GM11168 (cell line): ENCODE data around the gene PITPNC1.

Source experiments
- in situ Hi-C: fragments of 300-500 bp; cut with MboI; formaldehyde crosslinking; loops from one replicate; pipeline ENCODE4 v1.12.0; 2022; ENCODE audit warnings: low sequenced_read_pairs; ENCODE audit not compliant: unreplicated experiment

PITPNC1 gene

GRCh38 chr17:67525239-67526135 lies 148.4 kb downstream of the PITPNC1 start:
- in situ Hi-C loops: no loop called here

- in situ Hi-C loops: no loop called here
Measured at GRCh38 chr17:67526700-67527099, 149.6 kb downstream of the PITPNC1 start.

- in situ Hi-C loops: no loop called here
Measured at GRCh38 chr17:67528751-67529436, 151.8 kb downstream of the PITPNC1 start.

DNA sequence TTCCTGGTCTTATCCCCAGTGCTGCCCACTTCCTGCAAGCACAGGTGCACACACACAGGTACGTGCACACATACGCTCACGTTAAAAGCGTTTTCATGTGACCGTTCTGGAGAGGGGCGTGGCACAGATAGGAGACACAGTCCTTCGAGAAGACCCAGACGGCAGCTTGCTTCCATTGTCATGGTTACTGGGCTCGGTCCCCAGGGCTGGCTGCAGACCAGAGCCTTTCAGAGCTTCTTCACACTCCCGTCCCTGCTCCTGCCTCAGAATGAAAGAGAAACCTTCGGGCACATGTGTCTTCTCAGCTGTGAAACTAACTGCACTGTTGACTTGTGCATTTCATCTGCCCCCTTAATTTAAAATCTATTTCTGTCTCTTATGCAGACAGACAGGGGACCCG lies 154.2 kb downstream of the PITPNC1 start:
- in situ Hi-C loops: no loop called here

- in situ Hi-C loops: no loop called here
Measured at GRCh38 chr17:67532326-67532871, 155.3 kb downstream of the PITPNC1 start.

DNA sequence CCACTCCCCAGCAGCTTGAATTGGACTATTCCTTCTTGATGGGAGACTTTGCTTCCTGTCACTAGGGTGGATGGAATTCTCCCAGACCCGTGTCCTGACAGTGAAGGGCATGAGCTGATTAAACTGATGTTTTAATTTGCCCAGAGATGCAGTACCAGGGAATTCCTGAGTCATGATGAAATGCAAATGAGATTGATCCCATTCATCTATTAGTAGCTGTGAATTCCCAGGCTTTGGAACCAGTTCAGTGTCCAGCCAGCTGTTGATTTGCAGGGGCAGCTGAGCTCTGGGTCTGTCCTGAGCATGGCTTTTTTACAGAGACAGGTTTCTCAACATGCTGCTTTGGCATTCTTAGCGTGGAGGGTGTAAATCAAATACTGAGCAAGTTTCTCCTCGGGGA lies 157.9 kb downstream of the PITPNC1 start:
- in situ Hi-C loops: no loop called here

DNA sequence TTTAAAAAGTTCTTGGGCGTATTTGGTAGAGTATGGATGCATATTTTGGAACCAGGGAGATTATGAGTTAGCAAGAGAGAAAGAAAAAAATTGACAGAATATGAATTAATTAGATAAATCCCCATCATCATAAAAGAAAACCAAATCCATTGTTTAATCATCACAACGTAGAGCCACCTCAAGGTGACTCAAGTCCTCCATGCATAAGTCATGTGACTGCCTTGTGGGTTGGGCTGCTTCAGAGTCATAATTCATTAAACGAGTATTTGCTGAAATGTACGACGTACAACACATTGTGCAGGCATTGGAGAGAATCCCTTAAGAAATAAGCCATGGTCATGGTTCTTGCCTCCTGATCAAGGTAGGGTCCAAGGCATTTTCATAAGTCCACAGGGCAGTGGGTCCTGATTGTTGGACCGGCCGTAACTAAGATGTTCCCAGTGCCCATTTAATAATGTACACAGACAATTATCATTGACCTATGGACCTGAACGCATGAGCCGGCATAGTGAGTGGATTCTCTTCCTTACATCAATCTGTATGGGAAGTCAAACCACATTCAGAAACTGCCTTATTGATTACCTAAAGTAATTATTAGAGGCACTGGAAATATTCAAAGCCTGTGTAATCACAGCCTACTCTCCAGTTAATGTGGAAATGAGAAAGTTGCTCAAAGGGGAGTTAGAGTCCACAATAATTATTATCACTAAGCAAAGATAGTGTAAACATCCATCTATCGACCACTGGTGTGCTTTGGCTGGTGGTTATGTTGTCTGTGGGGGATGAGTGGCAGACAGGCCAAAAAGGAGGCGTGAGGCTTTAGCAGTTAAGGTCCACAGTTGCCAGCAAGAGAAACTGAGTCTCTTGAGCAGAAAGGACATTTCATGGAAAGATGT lies 165.4 kb downstream of the PITPNC1 start:
- in situ Hi-C loops: no loop called here

DNA sequence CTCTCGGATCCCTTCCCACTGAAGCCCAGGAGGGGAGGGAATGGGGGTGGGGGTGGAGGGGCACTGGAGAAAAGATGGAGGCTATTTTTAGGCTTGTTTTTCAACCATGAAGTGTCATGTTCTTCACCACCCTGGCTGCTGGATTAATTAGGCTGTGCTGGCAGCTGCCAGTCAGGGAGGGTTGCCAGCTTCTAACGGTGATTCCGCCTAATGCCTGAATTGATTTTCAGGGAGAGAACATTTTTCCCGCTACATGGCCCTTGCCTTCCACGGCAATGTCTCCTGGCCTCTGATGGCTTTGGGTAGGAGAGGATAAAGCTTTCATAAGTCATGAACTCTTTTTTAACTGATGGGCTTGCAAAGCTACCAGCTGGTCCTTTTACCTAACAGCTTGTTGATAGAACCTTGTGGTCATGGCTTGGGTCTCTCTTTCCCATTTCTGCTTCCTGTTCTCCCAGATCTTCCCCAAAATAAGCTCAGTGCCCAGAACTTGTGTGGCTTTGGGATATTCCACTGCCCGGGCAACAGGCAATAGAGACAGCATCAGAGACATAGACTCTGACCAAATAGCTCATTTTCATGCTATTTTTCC lies 167.4 kb downstream of the PITPNC1 start:
- in situ Hi-C loops: no loop called here

- in situ Hi-C loops: no loop called here
Measured at GRCh38 chr17:67546578-67547527, 169.8 kb downstream of the PITPNC1 start.

DNA sequence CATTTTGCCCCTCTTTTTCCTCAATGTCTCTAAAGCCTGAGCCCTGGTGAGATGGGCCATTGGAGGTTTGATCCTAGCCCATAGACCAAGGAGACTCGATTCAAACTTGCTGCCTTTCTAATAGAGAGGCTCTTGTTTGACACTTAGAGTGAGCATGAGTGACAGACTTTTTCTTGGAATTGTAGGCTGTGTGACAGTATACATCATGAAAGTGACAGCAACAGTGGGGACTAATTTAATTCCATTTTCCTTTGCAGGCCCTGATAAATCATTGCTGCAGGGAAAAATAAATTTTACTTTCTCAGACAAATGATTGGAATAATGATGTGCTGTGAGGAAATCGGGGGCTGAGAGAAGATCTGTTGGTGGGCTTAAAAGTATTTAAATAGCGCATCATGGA lies 171.6 kb downstream of the PITPNC1 start:
- in situ Hi-C loops: no loop called here

DNA sequence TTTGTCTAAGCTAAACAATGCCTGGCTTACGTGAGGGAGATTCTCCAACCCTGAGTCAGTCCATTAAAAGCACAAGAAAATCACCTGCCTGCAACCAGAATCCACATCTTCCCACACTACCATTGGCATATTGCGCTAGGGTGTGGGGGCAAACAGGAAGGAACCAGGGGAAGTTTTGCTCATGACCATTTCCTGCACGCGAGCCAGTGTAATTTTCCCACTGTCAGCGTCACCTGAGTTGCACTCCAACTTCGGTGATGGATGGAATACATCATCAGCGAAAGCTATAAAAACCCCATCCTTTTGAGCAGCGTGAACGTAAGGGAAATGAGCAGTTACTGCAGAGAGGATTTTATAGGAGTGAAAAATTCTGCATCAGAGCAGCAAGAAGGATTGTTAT lies 172.7 kb downstream of the PITPNC1 start:
- in situ Hi-C loops: no loop called here

GRCh38 chr17:67554634-67555033 lies 177.6 kb downstream of the PITPNC1 start:
- in situ Hi-C loops: no loop called here

GRCh38 chr17:67555855-67556254 lies 178.8 kb downstream of the PITPNC1 start:
- in situ Hi-C loops: no loop called here

- in situ Hi-C loops: no loop called here
Measured at GRCh38 chr17:67557052-67557845, 180.2 kb downstream of the PITPNC1 start.

- in situ Hi-C loops: no loop called here
Measured at GRCh38 chr17:67557921-67558320, 180.8 kb downstream of the PITPNC1 start.

DNA sequence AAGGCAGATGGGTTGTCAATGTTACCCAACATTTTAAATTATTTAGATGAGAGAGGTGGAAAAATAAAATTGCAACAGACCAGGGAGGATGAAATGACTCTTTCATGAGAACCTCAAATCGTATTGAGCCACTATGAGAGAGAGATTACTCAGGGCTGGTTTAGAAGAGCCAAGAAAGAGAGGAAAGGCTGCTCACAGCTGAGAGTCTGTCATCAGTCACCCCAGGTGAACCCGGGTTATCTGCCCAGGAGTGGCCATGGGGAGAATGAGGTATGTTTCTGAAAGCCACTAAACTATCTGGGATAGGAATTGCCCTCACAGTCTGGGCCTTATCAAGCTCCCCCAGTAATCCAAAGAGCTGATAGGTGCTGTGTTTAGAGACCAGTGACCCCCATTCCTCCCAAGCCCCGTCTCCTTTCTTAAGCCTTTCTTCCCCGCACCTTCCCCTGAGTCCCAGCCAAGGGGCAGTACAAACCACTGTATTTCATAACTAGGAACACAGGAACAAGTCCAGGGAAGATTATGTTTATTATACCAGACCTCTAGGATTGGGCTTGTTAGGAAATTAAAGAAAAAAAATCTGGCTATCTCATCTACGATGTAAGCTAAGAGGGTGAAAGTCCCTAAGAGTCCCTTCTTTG lies 181.8 kb downstream of the PITPNC1 start:
- in situ Hi-C loops: no loop called here

DNA sequence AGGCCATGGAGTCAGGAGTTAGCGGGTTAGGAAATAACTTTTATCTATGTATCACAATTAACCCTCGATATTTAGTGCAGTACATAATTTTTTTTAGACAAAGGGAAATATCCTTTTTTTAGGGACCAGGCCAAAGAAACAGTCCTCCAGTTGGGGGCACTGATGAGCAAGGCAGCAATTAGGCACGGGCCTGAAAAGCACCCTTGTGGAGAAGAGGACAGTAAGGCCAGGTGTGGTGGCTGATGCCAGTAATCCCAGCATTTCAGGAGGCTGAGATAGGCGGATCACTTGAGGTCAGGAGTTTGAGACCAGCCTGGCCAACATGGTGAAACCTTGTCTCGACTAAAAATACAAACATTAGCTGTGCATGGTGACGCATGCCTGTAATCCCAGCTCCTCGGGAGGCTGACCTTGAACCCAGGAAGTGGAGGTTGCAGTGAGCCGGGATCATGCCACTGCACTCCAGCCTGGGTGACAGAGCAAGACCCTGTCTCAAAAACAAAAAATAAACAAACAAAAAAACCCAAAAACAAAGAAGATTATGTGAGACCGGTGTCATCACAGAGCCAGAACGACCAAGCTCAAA lies 182.4 kb downstream of the PITPNC1 start:
- in situ Hi-C loops: no loop called here
